ENCODE data around the gene CNOT8.

- TF ChIP-seq, protein P1, sequence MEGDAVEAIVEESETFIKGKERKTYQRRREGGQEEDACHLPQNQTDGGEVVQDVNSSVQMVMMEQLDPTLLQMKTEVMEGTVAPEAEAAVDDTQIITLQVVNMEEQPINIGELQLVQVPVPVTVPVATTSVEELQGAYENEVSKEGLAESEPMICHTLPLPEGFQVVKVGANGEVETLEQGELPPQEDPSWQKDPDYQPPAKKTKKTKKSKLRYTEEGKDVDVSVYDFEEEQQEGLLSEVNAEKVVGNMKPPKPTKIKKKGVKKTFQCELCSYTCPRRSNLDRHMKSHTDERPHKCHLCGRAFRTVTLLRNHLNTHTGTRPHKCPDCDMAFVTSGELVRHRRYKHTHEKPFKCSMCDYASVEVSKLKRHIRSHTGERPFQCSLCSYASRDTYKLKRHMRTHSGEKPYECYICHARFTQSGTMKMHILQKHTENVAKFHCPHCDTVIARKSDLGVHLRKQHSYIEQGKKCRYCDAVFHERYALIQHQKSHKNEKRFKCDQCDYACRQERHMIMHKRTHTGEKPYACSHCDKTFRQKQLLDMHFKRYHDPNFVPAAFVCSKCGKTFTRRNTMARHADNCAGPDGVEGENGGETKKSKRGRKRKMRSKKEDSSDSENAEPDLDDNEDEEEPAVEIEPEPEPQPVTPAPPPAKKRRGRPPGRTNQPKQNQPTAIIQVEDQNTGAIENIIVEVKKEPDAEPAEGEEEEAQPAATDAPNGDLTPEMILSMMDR (IDR thresholded peaks at IDR 0.05) = no peak
- TF ChIP-seq POLR2AphosphoS5 (IDR thresholded peaks at IDR 0.05) (no peak), POLR2A (IDR thresholded peaks at IDR 0.05) (no peak), EP300 (IDR thresholded peaks at IDR 0.05) (no peak)
These were observed 26.0 kb downstream of the CNOT8 start for GRCh38 chr5:154884424-154884823.
